H1 (cell line): ENCODE measurements around the gene ATP1A1. TPM values are rescaled to one million over a fixed set of nuclear protein-coding genes. Genes with fewer than 3 reads are reported as not detected.

Experiments
- CTCF ChIA-PET: fragments of 300-600 bp; sonication (Branson Sonifier 250); formaldehyde crosslinking; loops from one replicate; lab custom pipeline; 2021; ENCODE audit not compliant: partially characterized antibody; lab: Charles Lee
- POLR2A ChIA-PET: fragments of 300-600 bp; sonication (Branson Sonifier 250); formaldehyde crosslinking; loops from one replicate; lab custom pipeline; 2021; ENCODE audit warnings: inconsistent platforms; ENCODE audit not compliant: partially characterized antibody; lab: Charles Lee
- DNase-seq, 2 experiments: peaks; one replicate each; pipeline versions ENCODE4 v3.0.0 to v3.0.0-alpha.2; 2010 to 2022; ENCODE audit warnings: low spot score in 2 of 2, low read depth in 1 of 2, mixed read lengths in 1 of 2
- FAIRE-seq: peaks from 2 replicates; lab custom pipeline; 2011; peaks lifted over from hg19 to GRCh38; lab: Jason Lieb, UNC
- H2AFZ ChIP-seq: 2 replicates; pipeline ENCODE4 v1.8.1; 2012; ENCODE audit warnings: low read length, inconsistent platforms
- H2AK5ac ChIP-seq: 2 replicates; pipeline ENCODE4 v1.6.1; 2013; ENCODE audit warnings: low read depth, low read length
- H2BK120ac ChIP-seq: replicated peaks from 2 replicates; pipeline ENCODE3; 2013; ENCODE audit warnings: low read depth, low read length, inconsistent platforms
- H2BK12ac ChIP-seq: 2 replicates; pipeline ENCODE4 v1.6.1; 2013; ENCODE audit warnings: low read depth, low read length
- H2BK15ac ChIP-seq: 2 replicates; pipeline ENCODE4 v1.6.1; 2013; ENCODE audit warnings: low read length
- H2BK20ac ChIP-seq: 2 replicates; pipeline ENCODE4 v1.6.1; 2013; ENCODE audit warnings: low read length
- H2BK5ac ChIP-seq: 2 replicates; pipeline ENCODE4 v1.6.1; 2013; ENCODE audit warnings: low read depth, low read length
- H3K14ac ChIP-seq: 2 replicates; pipeline ENCODE4 v1.6.1; 2013; ENCODE audit warnings: inconsistent platforms; ENCODE audit not compliant: insufficient read length
- H3K18ac ChIP-seq: 2 replicates; pipeline ENCODE4 v1.6.1; 2013; ENCODE audit warnings: low read length; ENCODE audit errors: extremely low read depth
- H3K23ac ChIP-seq: 2 replicates; pipeline ENCODE4 v1.6.1; 2013; ENCODE audit warnings: inconsistent platforms; ENCODE audit not compliant: insufficient read length
- H3K23me2 ChIP-seq: 2 replicates; pipeline ENCODE4 v1.6.1; 2013; ENCODE audit warnings: low read depth, low read length
- H3K27ac ChIP-seq: 2 replicates; pipeline ENCODE4 v1.6.1; 2011; ENCODE audit warnings: low read depth, low read length, inconsistent platforms
- H3K27me3 ChIP-seq, 4 experiments: replicated peaks in 1 of 4; 1 replicate in 1 of 4; 2 replicates in 3 of 4; pipeline versions ENCODE4 v1.6.1 to v1.8.1; 2011 to 2013; ENCODE audit warnings: low read length in 3 of 4, mild to moderate bottlenecking in 3 of 4, inconsistent platforms in 2 of 4, mixed read lengths in 2 of 4, moderate library complexity in 1 of 4; ENCODE audit not compliant: control insufficient read depth in 3 of 4, insufficient read depth in 3 of 4; ENCODE audit errors: extremely low read depth in 1 of 4
- H3K36me3 ChIP-seq, 4 experiments: 2 replicates each; pipeline versions ENCODE4 v1.6.1 to v1.8.1; 2011 to 2013; ENCODE audit warnings: mild to moderate bottlenecking in 4 of 4, low read length in 3 of 4, moderate library complexity in 2 of 4, control low read depth in 1 of 4, inconsistent platforms in 1 of 4; ENCODE audit not compliant: insufficient read depth in 4 of 4, control insufficient read depth in 2 of 4
- H3K4ac ChIP-seq: replicated peaks from 2 replicates; pipeline ENCODE3; 2013; ENCODE audit warnings: low read length, low read depth, mixed read lengths, inconsistent platforms; ENCODE audit not compliant: insufficient read length
- H3K4me1 ChIP-seq, 4 experiments: replicated peaks in 1 of 4; 1 replicate in 1 of 4; 2 replicates in 3 of 4; pipeline versions ENCODE4 v1.6.1 to v1.8.1; 2011 to 2013; ENCODE audit warnings: low read length in 3 of 4, inconsistent platforms in 2 of 4, mixed read lengths in 1 of 4; ENCODE audit not compliant: insufficient read depth in 4 of 4, control insufficient read depth in 3 of 4
- H3K4me2 ChIP-seq, 2 experiments: 2 replicates each; pipeline versions ENCODE4 v1.6.1 to v1.8.1; 2011 to 2013; ENCODE audit warnings: low read depth in 2 of 2, low read length in 2 of 2, control low read depth in 1 of 2, inconsistent platforms in 1 of 2, mild to moderate bottlenecking in 1 of 2; ENCODE audit not compliant: insufficient read depth in 1 of 2
- H3K4me3 ChIP-seq, 4 experiments: fragments of 200-600, 300-600 bp in 1 of 4; sonication (generic), shearing (Covaris generic), sonication (Bioruptor Twin) in 1 of 4; 2 replicates each; pipeline versions ENCODE4 v1.5.1 to v1.8.1; 2011 to 2016; ENCODE audit warnings: low read length in 4 of 4, low read depth in 3 of 4, control low read depth in 2 of 4, inconsistent platforms in 2 of 4, mild to moderate bottlenecking in 2 of 4, mixed read lengths in 1 of 4, moderate library complexity in 1 of 4; ENCODE audit not compliant: insufficient read depth in 2 of 4; ENCODE audit errors: extremely low read depth in 1 of 4
- H3K56ac ChIP-seq: replicated peaks from 2 replicates; pipeline ENCODE3; 2013; ENCODE audit warnings: low read depth, mild to moderate bottlenecking, mixed read lengths, low read length, inconsistent platforms; ENCODE audit not compliant: insufficient read length
- H3K79me1 ChIP-seq: 2 replicates; pipeline ENCODE4 v1.6.1; 2013; ENCODE audit warnings: low read depth, low read length, control low read depth
- H3K79me2 ChIP-seq, 2 experiments: 2 replicates each; pipeline versions ENCODE4 v1.6.1 to v1.8.1; 2012 to 2013; ENCODE audit warnings: low read length in 2 of 2, mild to moderate bottlenecking in 2 of 2, inconsistent platforms in 1 of 2; ENCODE audit not compliant: insufficient read depth in 2 of 2, control insufficient read depth in 1 of 2
- H3K9ac ChIP-seq, 4 experiments: replicated peaks in 1 of 4; 1 replicate in 1 of 4; 2 replicates in 3 of 4; pipeline versions ENCODE4 v1.6.1 to v1.8.1; 2011 to 2013; ENCODE audit warnings: low read depth in 3 of 4, low read length in 3 of 4, control low read depth in 2 of 4, mild to moderate bottlenecking in 2 of 4, moderate library complexity in 2 of 4, inconsistent platforms in 1 of 4; ENCODE audit errors: extremely low read depth in 1 of 4
- H3K9me3 ChIP-seq, 2 experiments: 2 replicates each; pipeline versions ENCODE4 v1.6.1 to v1.8.1; 2012 to 2013; ENCODE audit warnings: mild to moderate bottlenecking in 2 of 2, moderate library complexity in 2 of 2, control low read depth in 1 of 2, inconsistent platforms in 1 of 2, low read depth in 1 of 2, low read length in 1 of 2, mixed read lengths in 1 of 2; ENCODE audit not compliant: insufficient read depth in 2 of 2
- H4K20me1 ChIP-seq, 2 experiments: replicated peaks in 1 of 2; 2 replicates each; pipeline versions ENCODE3 to v1.8.1; 2011 to 2013; ENCODE audit warnings: inconsistent platforms in 2 of 2, low read length in 2 of 2, mild to moderate bottlenecking in 1 of 2; ENCODE audit not compliant: insufficient read depth in 2 of 2, control insufficient read depth in 1 of 2
- H4K5ac ChIP-seq: 2 replicates; pipeline ENCODE4 v1.6.1; 2013; ENCODE audit warnings: low read length, low read depth, mixed read lengths, inconsistent platforms; ENCODE audit not compliant: insufficient read length
- H4K8ac ChIP-seq: 2 replicates; pipeline ENCODE4 v1.8.0; 2013; ENCODE audit warnings: mild to moderate bottlenecking, moderate library complexity, low read length, inconsistent platforms; ENCODE audit not compliant: insufficient read depth; ENCODE audit errors: extremely low read depth
- H4K91ac ChIP-seq: replicated peaks from 2 replicates; pipeline ENCODE3; 2013; ENCODE audit warnings: low read length, mixed read lengths, inconsistent platforms; ENCODE audit not compliant: insufficient read length
- ASH2L ChIP-seq: fragments of 200-600, 300-600 bp; sonication (generic); IDR thresholded peaks from one replicate; pipeline ENCODE4 v1.7.1; 2017; ENCODE audit warnings: low read length
- BCL11A ChIP-seq, 2 experiments: IDR thresholded peaks; one replicate each; pipeline ENCODE4 v1.6.1; 2011; ENCODE audit warnings: low read depth in 2 of 2, low read length in 2 of 2, mild to moderate bottlenecking in 2 of 2
- CBX5 ChIP-seq: fragments of 300-800, 300-1000 bp; sonication (generic); IDR thresholded peaks from 2 replicates; pipeline ENCODE4 v1.7.1; 2016; ENCODE audit warnings: antibody characterized with exemption, low read length, low read depth
- CHD2 ChIP-seq: IDR thresholded peaks from 2 replicates; pipeline ENCODE4 v1.6.1; 2012; ENCODE audit warnings: low read length, improper control_type of control experiment
- HDAC6 ChIP-seq: IDR thresholded peaks from one replicate; pipeline ENCODE4 v1.7.1; 2012; ENCODE audit warnings: low read depth, mild to moderate bottlenecking, inconsistent platforms, low read length, moderate library complexity
- POU5F1 ChIP-seq: IDR thresholded peaks from 2 replicates; pipeline ENCODE4 v1.6.1; 2011; ENCODE audit warnings: low read depth, mild to moderate bottlenecking, low read length, moderate library complexity
- RNF2 ChIP-seq: fragments of 200-900, 300-1000 bp; sonication (generic); IDR thresholded peaks from 2 replicates; pipeline ENCODE4 v1.7.1; 2016; ENCODE audit warnings: borderline replicate concordance, low read depth, mild to moderate bottlenecking, antibody characterized with exemption, low read length; ENCODE audit not compliant: poor library complexity, severe bottlenecking; ENCODE audit errors: missing control alignments
- SIRT6 ChIP-seq: IDR thresholded peaks from one replicate; pipeline ENCODE4 v1.7.1; 2012; ENCODE audit warnings: low read length, inconsistent platforms
- SUZ12 ChIP-seq: fragments of 200-600 bp; sonication (generic); IDR thresholded peaks from 2 replicates; pipeline ENCODE4 v1.6.1; 2012; ENCODE audit warnings: mild to moderate bottlenecking, inconsistent platforms, low read length, moderate library complexity, mixed read lengths
- TBP ChIP-seq: IDR thresholded peaks from 2 replicates; pipeline ENCODE4 v1.6.1; 2011; ENCODE audit warnings: low read depth, low read length, improper control_type of control experiment
- YY1 ChIP-seq: IDR thresholded peaks from 2 replicates; pipeline ENCODE4 v1.6.1; 2011; ENCODE audit warnings: low read depth, mild to moderate bottlenecking, low read length
- WGBS, 2 experiments: shearing (Covaris generic) in 1 of 2; methylation state at CpG; one replicate each; pipeline versions ENCODE4 v1.1.6 to v1.1.7; 2013 to 2015; ENCODE audit warnings: low lambda C conversion rate in 2 of 2, mixed read lengths in 2 of 2, inconsistent platforms in 1 of 2, low coverage in 1 of 2, missing lambda C conversion rate in 1 of 2; ENCODE audit not compliant: insufficient replicate concordance in 2 of 2, insufficient coverage in 1 of 2, insufficient read length in 1 of 2; ENCODE audit errors: extremely low coverage in 1 of 2, missing lambda C conversion rate in 1 of 2; 5-methylcytosine and 5-hydroxymethylcytosine counted together
- polyA plus RNA-seq, 7 experiments: library from polyadenylated mRNA; depleted of rRNA in 3 of 7; stranded (reverse) in 5 of 7; unstranded in 2 of 7; fragments of >200 nt in 5 of 7; fragments of 200-250 nt in 2 of 7; gene quantifications; 1 replicate in 5 of 7; 2 replicates in 1 of 7; 4 replicates in 1 of 7; pipeline versions ENCODE4 v1.2.1 to v1.2.3, GENCODE V29; 2011 to 2013; ENCODE audit warnings: missing spikeins in 2 of 7, mixed read lengths in 2 of 7
- total RNA-seq: library from RNA; stranded (reverse); fragmentation: NEBNext Ultra II Directional; extraction: Animal tissue kit (Norgen Biotek cat#: 25700); gene quantifications from 2 replicates; pipeline ENCODE4 v1.2.1, GENCODE V29; 2021
- TF ChIP-seq, protein P1 (sequence below): IDR thresholded peaks from 2 replicates; pipeline ENCODE4 v1.6.1; 2011; ENCODE audit warnings: low read depth, mild to moderate bottlenecking, low read length; ENCODE audit not compliant: insufficient read depth

The ATP1A1 gene
- total and polyA plus RNA-seq, 2 of the 8 experiments (the other 6 are each of a cell fraction or from before 2014, with no cell fraction given) = 222 to 325 TPM

DNA sequence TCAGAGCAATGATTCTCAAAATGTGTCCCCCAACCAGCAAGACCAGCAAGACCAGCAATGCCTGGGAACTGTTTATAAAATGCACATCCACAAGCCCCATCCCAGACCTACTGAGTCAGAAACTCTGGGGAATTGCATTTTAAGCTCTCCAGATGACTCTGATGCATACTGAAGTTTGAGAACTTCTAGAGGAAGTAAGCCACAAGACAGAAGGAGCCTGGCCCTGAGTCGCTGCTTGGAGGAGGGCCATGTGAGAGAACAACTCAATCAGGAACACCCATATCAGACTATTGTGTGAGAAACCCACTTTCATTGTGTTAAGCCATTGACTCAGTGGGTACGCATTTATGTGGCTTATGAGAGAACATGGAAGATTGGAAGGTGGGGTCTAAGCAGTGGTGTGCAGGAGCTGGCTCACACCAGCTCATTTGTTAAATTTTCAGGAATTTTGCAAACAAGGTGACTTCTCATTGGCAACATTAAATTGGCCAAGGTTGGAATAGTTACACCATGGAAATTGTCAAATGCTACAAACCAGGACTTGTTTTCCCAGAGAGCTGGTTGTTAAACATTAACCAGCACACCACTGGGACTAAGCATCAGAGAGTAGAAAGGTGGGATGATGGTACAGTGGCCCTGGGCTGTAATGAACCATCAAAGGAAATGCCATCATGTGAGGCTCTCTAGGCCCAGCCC lies 38.9 kb downstream of the ATP1A1 start:
- no peak overlapping the region for H3K9ac ChIP-seq
- 94% methylated on average over 2 of the region's 2 CpGs; no CpG with 5 or more reads in 1 of the 2 experiments for WGBS, 2 experiments
- H2AK5ac ChIP-seq = no peak overlapping the region
- H3K18ac ChIP-seq = no peak overlapping the region
- no peak overlapping the region for H2BK120ac ChIP-seq
- no peak overlapping the region for H2BK15ac ChIP-seq
- peaks cover 0 to 6% (median 4%) of the 10 kb centered on the region in 4 experiments; a peak in 4 of 7 replicates for H3K4me1 ChIP-seq
- no peaks in the 10 kb centered on the region for H3K27me3 ChIP-seq
- H2BK12ac ChIP-seq = no peak overlapping the region
- H3K4me3 ChIP-seq = no peak overlapping the region
- H3K56ac ChIP-seq = no peak overlapping the region
- no peak overlapping the region for H3K14ac ChIP-seq
- H4K91ac ChIP-seq = no peak overlapping the region
- no peaks in the 10 kb centered on the region for H4K20me1 ChIP-seq
- no peak overlapping the region for H3K4ac ChIP-seq
- H2BK20ac ChIP-seq = no peak overlapping the region
- CTCF ChIA-PET = interaction anchor here (0.6 to 4.0 kb wide), 9 partner anchors 9 to 289 kb away, joined by 3 to 31 read pairs (median 5); no protein-coding TSS in a partner anchor
- no peaks in the 10 kb centered on the region for H3K79me2 ChIP-seq
- FAIRE-seq (no peak), DNase-seq (no peak)
- H2BK5ac ChIP-seq = no peak overlapping the region
- no peaks in the 10 kb centered on the region for H3K9me3 ChIP-seq
- H4K5ac ChIP-seq = no peak overlapping the region
- no peaks in the 10 kb centered on the region for H3K79me1 ChIP-seq
- H3K23me2 ChIP-seq = no peaks in the 10 kb centered on the region
- POLR2A ChIA-PET = interaction anchor here (1.6 kb wide), 1 partner anchor 10 kb away, joined by 6 read pairs; no protein-coding TSS in a partner anchor
- peaks cover 0 to 6% (median 0%) of the 10 kb centered on the region in 4 experiments; a peak in 1 of 8 replicates for H3K36me3 ChIP-seq
- H3K23ac ChIP-seq = no peak overlapping the region
- no peak overlapping the region for H3K27ac ChIP-seq
- H2AFZ ChIP-seq = no peak overlapping the region
- no peak overlapping the region for H3K4me2 ChIP-seq
- H4K8ac ChIP-seq = no peak overlapping the region
- no peak for TF ChIP-seq POU5F1
- no peak for TF ChIP-seq HDAC6
- no peak for TF ChIP-seq YY1
- no peak for TF ChIP-seq SUZ12
- no peak for TF ChIP-seq SIRT6
- TF ChIP-seq TBP = no peak
- TF ChIP-seq CHD2 = no peak
- TF ChIP-seq BCL11A (IDR thresholded peaks at IDR 0.05; ENCODE audit: low read depth in 2 of 2, low read length in 2 of 2) = no peak
- TF ChIP-seq, protein P1, sequence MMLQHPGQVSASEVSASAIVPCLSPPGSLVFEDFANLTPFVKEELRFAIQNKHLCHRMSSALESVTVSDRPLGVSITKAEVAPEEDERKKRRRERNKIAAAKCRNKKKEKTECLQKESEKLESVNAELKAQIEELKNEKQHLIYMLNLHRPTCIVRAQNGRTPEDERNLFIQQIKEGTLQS = no peak
- no peak for TF ChIP-seq RNF2
- TF ChIP-seq ASH2L = no peak
- no peak for TF ChIP-seq CBX5
